GM18873 (cell line): ENCODE measurements around the gene DYNC2I2.
"Not testable (repeated sequence)": the region's sequence is repeated elsewhere in the genome, so short reads cannot be mapped to it uniquely, and the experiment has no call there.

ENCODE experiments used
- ATAC-seq: cut with Tn5 transposase; IDR thresholded peaks from one replicate; pipeline ENCODE4 v1.9.1; 2021; ENCODE audit warnings: mild to moderate bottlenecking, moderate library complexity, moderate number of reproducible peaks; ENCODE audit not compliant: unreplicated experiment, low FRiP score

Gene DYNC2I2

DNA sequence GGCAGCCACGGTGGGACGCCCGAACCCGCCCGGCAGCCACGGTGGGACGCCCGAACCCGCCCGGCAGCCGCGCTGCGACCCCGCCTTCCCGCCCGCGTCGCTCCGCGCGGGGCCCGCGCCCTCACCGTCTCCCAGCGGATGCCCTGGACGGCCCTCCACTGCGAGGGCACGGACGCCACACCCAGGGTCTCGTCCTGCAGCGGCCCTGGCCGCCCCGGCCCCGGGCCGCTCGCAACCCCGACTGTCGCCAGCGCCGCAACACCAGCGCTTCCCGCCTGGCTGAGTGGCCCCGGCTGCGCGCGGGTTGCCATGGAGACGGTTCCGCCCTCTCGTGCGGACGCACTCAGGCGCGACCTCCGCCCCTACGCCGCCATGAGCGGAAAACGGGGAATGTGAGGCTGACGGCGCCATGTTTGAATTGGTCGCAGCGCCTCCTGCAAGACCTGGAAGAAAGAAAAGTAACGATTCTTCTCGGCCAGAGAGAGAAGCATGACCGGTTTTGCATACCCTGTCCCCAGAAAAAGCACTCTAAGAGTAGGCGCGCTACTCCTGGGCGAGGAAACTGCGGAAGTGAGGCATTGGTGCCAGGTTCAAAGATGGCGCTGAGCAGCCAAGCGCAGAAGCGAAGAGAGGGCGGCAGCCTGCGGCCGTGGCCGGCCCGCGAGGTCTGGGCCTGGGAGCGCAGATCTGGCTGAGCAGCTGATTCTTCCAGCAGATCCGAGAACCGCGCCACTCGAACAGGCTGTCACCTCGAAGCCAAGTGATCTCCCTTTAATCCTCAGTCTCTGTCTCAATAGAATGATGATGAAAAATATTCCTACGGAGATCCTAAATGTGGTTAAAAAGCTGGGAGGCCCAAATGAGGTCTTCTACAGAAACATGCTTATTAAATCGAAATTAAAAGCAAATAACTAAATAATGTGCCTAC lies at the start of gene DYNC2I2:
Gene DYNC2I2, minus strand, starts transcription at position 432 of the 928 bp plus-strand sequence. Its CDS starts 121 bp downstream, at position 311.
- peak; percentile 70 for ATAC-seq

DNA sequence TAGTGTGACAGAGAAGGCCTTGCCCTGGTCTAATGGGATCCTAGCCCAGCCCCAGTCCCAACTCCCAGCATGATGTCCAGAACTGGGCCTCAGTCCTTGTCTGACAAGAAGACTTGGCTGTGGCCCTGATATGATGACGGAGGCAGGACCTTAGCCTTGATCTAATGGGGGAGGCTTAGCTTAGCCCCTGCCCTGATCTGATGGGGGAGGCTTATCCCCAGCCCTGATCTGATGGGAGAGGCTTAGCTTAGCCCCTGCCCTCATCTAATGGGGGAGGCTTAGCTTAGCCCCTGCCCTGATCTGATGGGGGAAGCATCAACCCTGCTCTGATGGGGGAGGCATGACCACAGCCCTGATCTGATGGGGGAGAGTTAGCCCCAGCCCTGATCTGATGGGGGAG lies 49.4 kb upstream of the DYNC2I2 start:
- no peak for ATAC-seq

DNA sequence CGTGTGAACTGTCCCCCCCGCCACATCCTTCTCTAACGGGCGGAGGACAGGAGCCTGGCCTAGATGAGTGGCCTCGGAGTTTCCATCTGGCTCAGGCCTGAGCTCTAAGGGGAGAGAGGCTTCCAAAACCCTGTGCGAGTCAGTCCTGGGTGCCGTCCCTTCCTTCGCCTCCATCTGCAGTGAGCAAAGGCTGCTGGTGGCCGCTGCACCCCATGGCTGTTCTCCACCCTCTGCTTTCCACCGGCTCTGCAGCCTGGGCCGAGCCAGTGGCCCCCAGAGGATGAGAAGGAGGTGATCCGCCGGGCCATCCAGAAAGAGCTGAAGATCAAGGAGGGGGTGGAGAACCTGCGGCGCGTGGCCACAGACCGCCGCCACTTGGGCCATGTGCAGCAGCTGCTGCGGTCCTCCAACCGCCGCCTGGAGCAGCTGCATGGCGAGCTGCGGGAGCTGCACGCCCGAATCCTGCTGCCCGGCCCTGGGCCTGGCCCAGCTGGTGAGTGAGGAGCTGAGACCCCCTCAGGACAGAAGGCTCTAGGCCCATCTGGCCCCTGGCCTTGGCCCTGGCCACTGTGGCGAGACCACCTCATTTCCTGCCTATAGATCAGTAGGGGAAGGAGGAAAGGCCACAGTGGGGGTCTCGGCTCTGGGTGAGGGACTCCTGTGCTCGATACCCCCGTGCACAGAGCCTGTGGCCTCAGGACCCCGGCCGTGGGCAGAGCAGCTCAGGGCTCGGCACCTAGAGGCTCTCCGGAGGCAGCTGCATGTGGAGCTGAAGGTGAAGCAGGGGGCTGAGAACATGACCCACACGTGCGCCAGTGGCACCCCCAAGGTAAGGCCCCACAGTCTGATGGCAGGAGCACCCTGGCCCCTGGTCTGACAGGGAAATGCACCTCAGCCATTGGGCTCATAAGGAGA lies 48.7 kb upstream of the DYNC2I2 start:
- ATAC-seq, result no peak

DNA sequence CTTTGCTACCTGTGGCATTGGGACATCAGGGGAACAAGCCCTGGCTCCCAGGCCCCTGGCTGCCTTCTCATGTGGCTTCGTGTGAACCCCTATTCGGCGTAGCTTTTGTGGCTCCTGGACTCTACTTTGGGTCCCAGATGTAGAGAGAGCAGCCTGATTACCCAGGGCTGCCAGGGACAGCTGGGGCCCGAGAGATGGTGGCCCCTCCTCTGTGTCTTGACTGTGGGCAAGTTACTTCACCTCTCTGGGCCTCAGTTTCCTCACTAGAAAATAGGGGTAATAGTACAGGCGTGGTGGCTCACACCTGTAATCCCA lies 47.7 kb upstream of the DYNC2I2 start:
- no peak for ATAC-seq

DNA sequence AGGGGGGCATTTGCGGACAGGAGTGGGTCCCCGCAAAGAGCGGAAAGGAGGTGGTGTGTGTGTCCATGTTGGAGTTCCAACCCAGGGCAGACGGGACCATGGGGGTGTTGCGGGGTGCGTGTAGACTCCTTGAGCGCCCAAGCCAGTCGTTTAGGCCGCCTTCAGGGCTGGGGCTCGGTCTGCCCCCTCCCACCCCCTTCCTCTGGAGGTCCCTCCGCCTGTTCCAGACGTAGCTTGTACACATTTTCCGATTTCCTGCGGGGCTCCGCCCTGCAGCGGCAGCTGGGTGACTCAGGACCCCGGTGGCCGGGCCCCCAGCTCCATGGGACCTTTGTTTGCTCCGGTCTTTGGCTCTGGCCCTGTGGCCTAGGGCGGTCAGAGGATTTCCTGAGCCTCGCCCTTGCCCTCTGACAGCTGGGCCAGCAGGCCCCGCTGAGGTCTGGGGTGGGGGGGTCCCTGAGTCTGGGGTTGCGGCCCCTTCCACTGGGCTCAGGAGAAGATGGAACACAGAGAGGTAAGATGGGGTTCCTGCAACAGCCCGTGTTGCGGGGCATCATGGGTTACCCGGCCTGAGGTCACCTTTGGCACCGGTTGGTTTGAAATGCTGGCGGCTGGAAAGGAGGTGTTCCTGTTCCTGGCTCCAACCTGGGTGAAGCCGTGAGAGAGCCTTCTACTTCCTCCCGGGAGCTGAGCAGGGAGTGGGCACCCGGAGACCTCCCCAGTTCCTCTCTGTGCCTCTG lies 47.1 kb upstream of the DYNC2I2 start:
- no peak for ATAC-seq

DNA sequence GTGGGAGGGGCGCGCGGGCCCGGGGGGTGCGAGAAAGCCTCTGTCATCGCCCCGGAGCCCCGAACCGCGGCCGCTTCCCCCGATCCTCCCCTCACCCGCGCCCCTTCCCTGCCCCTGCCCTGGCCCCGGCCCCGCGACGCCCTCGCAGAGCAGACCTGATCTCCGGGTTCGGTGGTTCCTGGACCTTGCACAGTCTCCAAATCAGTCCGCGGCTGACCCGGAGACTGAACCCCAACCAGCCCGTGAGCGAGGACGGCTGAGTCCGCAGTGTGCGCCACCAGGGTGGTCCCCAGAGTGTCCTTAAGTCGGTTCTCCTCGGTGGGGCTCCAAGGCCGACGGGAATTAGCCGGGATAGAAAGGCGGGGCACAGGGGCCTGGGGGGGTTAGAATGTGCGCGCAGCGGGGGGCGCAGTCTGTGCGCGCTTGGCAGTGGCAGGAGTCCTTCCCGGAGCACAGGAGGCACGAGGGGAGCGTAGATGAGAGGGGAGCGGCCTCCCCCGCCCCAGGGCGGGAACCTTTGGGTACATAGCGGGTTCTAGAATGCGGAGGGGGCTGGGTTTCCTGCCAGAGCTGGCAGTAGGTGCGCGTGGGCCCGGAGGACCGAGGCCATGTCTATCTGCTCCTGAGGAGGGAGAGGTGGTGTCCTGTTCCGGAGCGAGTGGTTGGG lies 46.4 kb upstream of the DYNC2I2 start:
- no peak for ATAC-seq

DNA sequence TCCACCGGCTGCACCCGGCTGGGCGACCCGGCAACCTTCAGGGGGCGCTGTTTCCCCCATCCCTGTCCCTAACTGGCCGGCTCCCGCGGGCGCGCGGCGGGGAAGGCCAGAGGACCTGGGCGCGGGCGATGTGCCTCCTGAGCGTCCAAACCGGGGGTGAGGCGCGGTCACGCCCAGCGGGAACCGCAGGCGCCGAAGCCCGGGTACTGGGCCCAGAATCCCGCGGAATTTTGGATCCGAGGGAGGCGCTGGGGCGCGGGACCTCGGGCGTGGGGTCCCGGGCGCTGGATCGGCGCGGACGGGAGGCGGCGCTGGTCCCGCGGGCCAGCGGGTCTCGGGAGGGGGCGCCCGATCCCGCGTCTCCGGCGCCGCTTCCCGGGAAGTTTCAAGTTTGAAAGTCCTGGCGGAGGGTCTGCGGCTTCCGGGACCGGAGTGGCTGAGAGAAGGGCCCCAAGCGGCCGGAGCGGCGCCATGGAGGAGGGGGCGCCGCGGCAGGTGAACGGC lies 45.9 kb upstream of the DYNC2I2 start, which contains the start of gene PKN3:
Gene PKN3, plus strand, starts transcription at position 59 of the 504 bp plus-strand sequence. Its CDS starts 413 bp downstream, at position 472.
- no peak for ATAC-seq

DNA sequence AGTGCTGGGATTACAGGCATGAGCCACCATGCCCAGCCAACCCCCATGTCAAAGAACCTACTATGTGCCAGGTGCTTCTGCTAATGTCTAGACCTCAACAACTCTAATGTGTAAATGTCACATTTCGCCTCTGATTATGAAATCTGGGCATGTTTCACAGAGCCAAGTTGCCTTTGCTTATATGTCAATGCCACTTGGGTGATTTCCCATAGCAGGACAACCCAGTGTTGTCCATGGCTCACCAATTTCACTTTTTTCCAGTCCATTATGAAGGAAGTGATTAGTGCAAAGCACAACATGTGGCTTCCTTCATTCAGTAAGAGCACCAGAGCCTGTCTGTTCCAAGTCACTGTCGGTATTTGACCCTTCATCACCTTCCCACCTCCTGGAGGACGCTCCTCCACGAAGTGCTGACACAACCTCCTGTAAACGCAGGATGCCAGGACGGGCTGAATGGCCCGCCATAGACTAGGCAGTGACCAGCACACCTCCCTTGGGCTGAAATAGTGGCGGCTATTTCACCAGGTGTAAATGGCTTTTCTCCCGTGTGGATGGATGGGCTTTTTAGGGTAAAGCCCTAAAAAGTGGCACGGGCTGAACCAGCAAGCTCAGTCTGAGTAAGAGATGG lies 44.7 kb upstream of the DYNC2I2 start:
- no peak for ATAC-seq

DNA sequence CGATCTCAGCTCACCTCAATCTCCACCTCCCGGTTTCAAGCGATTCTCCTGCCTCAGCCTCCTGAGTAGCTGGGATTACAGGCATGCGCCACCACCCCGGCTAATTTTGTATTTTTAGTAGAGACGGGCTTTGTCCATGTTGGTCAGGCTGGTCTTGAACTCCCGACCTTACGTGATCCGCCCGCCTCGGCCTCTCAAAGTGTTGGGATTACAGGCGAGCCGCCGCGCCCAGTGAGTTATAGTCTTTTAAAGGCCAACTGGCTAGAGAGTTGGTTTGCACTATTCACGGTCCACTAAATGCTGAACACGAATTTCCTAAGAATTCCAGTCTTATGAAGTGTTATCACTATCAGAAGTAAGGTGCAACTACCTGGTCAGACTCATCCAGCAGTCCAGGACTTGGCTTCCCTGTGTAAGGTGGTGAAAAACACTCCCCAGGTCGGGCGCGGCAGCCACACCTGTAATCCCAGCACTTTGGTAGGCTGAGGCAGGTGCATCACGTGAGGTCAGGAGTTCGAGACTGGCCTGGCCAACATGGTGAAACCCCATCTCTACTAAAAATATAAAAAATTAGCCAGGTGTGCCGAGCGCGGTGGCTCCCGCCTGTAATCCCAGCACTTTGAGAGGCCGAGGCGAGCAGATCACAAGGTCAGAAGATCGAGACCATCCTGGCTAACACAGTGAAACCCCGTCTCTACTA lies 42.6 kb upstream of the DYNC2I2 start:
- ATAC-seq, result not testable (repeated sequence)

DNA sequence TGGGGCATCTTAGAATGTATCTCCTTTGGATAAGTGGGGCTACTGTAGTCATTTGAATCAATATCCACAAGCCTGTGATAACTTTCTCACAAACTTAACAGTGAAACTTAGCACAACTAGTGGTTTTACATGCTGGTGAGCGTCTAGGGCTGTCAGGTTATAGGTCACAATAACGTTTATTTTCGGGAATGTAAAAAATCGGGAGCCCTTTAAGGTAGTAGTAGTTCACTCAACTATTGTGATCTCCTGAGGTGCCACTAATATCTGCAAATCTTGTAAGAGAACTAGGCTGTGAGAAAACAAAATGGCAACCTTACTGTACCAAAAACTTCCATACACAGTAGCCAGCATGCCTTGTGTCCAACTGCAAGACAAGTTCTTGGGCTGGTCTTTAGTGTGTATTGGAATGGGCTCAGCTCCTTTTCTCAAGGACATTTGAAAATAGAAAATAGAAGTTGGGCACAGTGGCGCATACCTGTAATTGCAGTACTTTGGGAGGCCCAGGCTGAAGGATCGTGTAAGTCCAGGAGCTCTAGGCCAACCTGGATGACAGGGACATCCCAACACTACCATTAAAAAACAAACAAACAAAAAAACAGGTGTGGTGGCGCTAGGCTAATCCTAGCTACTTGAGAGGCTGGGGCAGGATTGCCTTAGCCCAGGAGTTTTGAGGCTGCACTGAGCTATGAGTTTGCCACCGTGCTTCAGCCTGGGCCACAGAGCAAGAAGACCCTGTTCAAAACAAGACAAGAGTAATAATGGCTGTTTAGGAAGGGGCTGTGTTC lies 40.5 kb upstream of the DYNC2I2 start:
- ATAC-seq, result no peak

DNA sequence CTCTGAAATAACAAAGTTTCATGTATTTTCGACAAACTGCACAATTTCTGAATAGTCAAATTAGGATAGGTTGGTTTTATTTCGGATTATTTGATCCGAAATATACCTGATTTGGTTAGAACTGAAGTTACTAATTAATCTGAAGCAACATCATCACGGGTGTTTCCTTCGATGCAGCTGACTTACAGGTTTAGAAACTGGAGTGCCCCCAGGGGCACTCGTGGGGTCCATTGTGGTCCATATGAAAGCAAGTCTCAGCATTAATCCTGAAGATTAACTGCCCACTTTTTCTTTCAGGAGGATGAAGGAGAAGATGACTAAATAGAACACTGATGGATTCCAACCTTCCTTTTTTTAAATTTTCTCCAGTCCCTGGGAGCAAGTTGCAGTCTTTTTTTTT lies 37.7 kb upstream of the DYNC2I2 start:
- no peak for ATAC-seq

DNA sequence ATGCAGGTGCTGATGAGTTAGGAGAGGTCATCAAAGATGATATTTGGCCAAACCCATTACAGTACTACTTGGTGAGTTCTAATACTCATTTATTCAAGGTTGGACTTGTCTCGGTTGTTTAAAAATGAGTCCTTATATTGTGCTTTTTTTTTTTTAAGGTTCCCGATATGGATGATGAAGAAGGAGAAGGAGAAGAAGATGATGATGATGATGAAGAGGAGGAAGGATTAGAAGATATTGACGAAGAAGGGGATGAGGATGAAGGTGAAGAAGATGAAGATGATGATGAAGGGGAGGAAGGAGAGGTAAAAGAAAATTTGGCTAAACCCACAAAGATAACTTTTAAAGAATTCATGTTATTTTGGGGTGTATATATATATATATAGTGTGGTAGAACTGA lies 37.1 kb upstream of the DYNC2I2 start:
- ATAC-seq, result not testable (repeated sequence)

DNA sequence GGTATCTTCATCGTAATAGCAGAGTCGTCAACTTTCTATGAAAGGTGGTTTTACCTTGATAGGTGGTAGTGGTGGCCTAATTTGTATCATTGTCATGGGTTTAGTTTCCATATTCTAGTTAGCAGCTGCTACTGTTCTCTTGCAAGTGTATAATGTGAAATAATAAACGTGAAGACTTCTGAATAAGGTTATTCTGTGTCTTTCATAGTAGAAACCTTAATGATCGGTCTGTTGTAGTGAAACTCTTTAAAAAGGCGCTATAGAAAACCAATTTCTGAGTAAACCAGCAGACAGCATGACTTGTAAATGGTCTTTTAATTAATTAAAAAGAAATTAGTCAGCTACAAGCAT lies 34.0 kb upstream of the DYNC2I2 start:
- no peak for ATAC-seq

DNA sequence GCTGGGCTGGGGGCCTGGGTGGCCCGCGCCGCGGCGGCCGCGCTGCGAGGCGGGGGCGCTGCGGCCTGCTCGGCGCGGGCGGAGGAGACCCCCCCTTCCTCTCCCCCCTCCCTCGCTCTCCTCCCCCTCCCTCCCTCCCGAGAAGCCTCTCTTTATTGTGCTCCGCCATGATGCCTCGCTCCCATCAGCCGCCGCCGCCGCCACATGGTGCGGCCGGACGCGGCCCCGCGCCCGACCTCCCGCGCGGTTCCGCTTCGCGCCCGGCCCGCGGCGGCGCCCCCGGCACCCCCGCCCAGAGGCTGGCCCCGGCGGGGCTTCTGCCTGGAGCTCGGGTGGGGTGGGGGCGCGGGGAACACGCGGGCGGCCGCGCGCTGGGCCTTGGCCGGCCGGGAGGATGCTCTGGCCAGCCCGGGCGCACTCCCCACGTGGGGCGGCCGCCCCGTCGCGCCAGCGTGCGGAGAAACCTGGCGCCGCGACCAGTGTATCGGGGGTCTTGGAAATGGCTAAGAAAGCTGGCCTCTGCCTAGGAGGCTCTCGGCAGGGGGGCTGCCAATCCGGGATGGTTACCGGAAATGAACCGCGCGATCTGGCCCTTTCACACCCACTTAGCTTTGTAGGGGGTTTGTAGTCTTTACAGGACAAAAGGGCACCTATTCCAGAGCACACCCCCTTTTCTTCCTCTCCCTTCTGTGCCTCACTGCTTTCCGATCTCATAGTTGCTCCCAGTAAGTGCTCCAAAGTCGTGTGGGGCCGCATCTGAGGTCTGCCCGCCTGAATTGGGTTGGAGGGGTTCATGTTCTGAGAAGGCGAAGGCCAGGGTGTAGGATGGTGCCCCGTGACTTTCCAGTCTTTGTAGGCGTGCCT lies 33.4 kb upstream of the DYNC2I2 start:
- ATAC-seq, result no peak

DNA sequence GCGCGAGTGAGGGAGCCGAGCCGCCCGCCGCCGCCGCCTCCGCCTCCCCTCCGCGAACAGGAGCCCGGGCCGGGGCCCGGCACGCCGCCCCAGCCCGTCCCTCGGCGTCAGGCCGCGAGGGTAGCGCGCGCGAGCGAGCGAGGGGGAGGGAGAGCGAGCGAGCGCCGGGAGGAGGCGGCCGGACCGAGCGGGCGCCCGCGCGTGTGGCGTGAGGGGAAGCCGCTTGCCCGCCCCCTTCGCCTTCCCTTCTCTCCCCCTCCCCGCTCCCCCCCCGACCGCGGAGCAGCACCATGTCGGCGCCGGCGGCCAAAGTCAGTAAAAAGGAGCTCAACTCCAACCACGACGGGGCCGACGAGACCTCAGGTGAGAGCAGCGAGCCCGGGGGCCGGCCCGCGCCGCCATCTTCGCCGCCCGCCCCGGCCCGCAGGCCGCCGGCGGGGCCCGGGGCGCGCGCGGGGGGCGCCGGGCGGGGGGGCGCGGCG lies 32.7 kb upstream of the DYNC2I2 start:
- ATAC-seq, result no peak

DNA sequence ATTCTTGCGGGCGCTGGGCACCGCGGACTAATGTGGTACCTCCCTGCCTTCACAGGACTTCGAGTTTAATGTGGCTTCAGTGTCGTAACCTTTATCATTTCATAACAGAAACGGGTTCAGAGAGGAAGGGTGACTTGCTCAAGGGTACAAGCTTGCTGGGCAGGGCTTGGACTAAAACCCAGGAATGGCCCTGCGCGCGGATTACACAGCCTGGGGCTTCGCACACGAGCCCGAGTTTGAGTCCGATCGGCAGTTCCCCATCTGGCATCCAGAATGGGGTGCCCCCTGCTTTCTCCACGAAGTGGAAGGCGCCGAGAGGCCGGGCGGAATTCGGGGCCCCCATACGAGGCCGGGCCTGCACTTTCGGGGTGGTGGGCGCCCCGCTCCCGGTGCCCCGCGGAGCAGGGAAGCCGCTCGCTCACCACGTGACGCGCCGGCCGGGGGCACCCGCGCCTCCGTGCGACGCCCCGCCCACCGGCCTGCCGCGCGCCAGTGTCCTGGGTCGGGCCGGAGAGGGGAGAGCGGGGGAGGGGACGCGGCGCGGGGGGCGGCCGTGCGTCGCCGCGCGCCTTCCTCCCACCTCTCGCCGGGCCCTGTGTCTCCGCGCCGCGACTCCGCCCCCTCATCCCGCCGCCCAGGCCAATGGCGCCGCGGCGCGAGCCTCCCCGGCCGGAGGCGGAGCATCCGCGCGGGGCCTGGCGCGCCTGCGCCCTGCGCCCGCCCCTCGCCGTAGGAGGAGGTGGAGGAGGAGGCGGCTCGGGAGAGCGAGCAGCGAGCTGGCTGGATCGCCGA lies 32.0 kb upstream of the DYNC2I2 start, which contains the start of gene SET:
Gene SET, plus strand, starts transcription at position 722 of the 792 bp plus-strand sequence. CDS start 361 bp downstream, outside the sequence.
- ATAC-seq, result peak; percentile 51
